Measurements from ENCODE around the gene METRN. TPM values are rescaled to one million over a fixed set of nuclear protein-coding genes. Genes with fewer than 3 reads are reported as not detected.

Gene METRN
- total RNA-seq, 4 donors from 2014 or later, result 56.5 to 143 (median 78.0) TPM

DNA sequence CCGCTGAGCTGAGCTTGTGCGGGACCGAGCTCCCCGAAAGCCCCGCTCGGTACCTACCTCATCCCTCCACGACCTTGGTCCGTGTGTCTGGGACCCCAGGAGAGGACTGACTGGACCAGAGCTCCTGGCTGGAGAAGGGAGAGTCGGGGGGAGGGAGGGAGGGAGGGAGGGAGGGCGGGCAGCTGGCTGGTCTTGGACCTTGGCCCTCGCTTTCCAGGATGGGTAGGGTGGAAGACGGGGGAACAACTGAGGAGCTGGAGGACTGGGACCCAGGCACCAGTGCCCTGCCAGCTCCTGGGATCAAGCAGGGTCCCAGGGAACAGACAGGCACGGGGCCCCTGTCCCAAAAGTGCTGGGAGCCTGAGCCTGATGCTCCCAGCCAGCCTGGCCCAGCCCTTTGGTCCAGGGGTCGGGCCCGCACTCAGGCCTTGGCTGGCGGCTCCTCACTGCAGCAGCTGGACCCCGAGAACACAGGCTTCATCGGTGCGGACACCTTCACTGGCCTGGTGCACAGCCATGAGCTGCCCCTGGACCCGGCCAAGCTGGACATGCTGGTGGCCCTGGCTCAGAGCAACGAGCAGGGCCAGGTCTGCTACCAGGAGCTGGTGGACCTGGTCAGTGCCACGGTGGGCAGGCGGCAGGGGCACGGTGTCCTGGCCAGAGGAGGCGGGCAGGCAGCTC, 38.9 kb upstream of the METRN start:
- H3K27me3 ChIP-seq, result peaks cover 0 to 5% (median 0%) of the 10 kb centered on the region in 4 donors
- peak overlapping the region; percentile 47 to 60 (median 48) for H3K4me3 ChIP-seq
- H3K27ac ChIP-seq (replicated peaks in 1 of 4), result peak overlapping the region in 3 of 4 donors; percentile 30 to 63 (median 49)
- intact Hi-C loops (cut with DNase I), result no loop called here
- whole genome bisulfite sequencing, result 23% methylated on average over 4 of the region's 25 CpGs
- no peaks in the 10 kb centered on the region for H3K9me3 ChIP-seq
- peaks cover 27 to 32% (median 30%) of the 10 kb centered on the region in 4 donors for H3K36me3 ChIP-seq
- TF ChIP-seq POLR2AphosphoS5 (IDR thresholded peaks at IDR 0.05), result no peak
- no peak for TF ChIP-seq POLR2A (IDR thresholded peaks at IDR 0.05; ENCODE audit: low read depth)
- TF ChIP-seq, protein P1, sequence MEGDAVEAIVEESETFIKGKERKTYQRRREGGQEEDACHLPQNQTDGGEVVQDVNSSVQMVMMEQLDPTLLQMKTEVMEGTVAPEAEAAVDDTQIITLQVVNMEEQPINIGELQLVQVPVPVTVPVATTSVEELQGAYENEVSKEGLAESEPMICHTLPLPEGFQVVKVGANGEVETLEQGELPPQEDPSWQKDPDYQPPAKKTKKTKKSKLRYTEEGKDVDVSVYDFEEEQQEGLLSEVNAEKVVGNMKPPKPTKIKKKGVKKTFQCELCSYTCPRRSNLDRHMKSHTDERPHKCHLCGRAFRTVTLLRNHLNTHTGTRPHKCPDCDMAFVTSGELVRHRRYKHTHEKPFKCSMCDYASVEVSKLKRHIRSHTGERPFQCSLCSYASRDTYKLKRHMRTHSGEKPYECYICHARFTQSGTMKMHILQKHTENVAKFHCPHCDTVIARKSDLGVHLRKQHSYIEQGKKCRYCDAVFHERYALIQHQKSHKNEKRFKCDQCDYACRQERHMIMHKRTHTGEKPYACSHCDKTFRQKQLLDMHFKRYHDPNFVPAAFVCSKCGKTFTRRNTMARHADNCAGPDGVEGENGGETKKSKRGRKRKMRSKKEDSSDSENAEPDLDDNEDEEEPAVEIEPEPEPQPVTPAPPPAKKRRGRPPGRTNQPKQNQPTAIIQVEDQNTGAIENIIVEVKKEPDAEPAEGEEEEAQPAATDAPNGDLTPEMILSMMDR (IDR thresholded peaks at IDR 0.05), result no peak
- TF ChIP-seq EP300 (IDR thresholded peaks at IDR 0.05), result no peak
- peaks cover 22 to 43% (median 34%) of the 10 kb centered on the region in 4 donors for H3K4me1 ChIP-seq
- DNase-seq (ENCODE audit: extremely low spot score), result no peak

DNA sequence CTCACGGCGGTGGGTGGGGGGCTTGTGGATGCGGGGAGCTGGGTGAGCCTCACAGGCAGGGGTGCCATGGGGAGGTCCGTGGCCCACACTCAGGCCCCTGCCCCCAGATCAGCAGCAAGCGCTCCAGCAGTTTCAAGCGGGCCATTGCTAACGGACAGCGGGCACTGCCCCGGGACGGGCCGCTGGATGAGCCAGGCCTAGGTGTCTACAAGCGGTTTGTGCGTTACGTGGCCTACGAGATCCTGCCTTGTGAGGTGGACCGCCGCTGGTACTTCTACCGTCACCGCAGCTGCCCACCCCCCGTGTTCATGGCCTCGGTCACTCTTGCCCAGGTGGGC, 38.4 kb upstream of the METRN start:
- H3K27me3 ChIP-seq, result peaks cover 0 to 5% (median 0%) of the 10 kb centered on the region in 4 donors
- DNase-seq (ENCODE audit: extremely low spot score), result no peak
- no peak overlapping the region for H3K27ac ChIP-seq (replicated peaks in 1 of 4)
- intact Hi-C loops (cut with DNase I), result no loop called here
- no peaks in the 10 kb centered on the region for H3K9me3 ChIP-seq
- TF ChIP-seq POLR2A (IDR thresholded peaks at IDR 0.05; ENCODE audit: low read depth) (no peak), EP300 (IDR thresholded peaks at IDR 0.05) (no peak), POLR2AphosphoS5 (IDR thresholded peaks at IDR 0.05) (no peak)
- TF ChIP-seq, protein P1 (IDR thresholded peaks at IDR 0.05), result no peak
- peaks cover 27 to 48% (median 39%) of the 10 kb centered on the region in 4 donors for H3K4me1 ChIP-seq
- WGBS, result 80% methylated on average over 2 of the region's 21 CpGs
- no peak overlapping the region for H3K4me3 ChIP-seq
- H3K36me3 ChIP-seq, result peaks cover 22 to 29% (median 29%) of the 10 kb centered on the region in 4 donors

DNA sequence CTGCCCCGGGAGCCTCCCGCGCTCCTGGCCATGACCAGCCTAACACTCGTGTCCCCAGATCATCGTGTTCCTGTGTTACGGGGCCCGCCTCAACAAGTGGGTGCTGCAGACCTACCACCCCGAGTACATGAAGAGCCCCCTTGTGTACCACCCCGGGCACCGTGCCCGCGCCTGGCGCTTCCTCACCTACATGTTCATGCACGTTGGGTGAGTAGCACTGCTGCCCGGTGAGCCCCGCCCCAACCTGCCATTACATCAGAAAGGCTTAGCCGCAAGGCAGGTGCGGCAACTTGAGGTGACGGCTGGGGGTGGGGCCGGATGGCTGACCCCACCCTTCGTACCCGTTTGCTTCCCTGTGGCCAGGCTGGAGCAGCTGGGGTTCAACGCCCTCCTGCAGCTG, 38.0 kb upstream of the METRN start:
- intact Hi-C loops (cut with DNase I), result no loop called here
- Histone ChIP-seq H3K27me3 (peaks cover 0 to 5% (median 0%) of the 10 kb centered on the region in 4 donors), H3K27ac (replicated peaks in 1 of 4) (no peak overlapping the region), H3K36me3 (peaks cover 22 to 29% (median 29%) of the 10 kb centered on the region in 4 donors), H3K4me1 (peaks cover 30 to 52% (median 43%) of the 10 kb centered on the region in 4 donors), H3K4me3 (no peak overlapping the region), H3K9me3 (no peaks in the 10 kb centered on the region)
- 80% methylated on average over 21 of the region's 23 CpGs for WGBS
- no peak for DNase-seq (ENCODE audit: extremely low spot score)
- TF ChIP-seq POLR2AphosphoS5 (IDR thresholded peaks at IDR 0.05), result no peak
- TF ChIP-seq EP300 (IDR thresholded peaks at IDR 0.05), result no peak
- no peak for TF ChIP-seq POLR2A (IDR thresholded peaks at IDR 0.05; ENCODE audit: low read depth)
- TF ChIP-seq, protein P1 (IDR thresholded peaks at IDR 0.05), result no peak

DNA sequence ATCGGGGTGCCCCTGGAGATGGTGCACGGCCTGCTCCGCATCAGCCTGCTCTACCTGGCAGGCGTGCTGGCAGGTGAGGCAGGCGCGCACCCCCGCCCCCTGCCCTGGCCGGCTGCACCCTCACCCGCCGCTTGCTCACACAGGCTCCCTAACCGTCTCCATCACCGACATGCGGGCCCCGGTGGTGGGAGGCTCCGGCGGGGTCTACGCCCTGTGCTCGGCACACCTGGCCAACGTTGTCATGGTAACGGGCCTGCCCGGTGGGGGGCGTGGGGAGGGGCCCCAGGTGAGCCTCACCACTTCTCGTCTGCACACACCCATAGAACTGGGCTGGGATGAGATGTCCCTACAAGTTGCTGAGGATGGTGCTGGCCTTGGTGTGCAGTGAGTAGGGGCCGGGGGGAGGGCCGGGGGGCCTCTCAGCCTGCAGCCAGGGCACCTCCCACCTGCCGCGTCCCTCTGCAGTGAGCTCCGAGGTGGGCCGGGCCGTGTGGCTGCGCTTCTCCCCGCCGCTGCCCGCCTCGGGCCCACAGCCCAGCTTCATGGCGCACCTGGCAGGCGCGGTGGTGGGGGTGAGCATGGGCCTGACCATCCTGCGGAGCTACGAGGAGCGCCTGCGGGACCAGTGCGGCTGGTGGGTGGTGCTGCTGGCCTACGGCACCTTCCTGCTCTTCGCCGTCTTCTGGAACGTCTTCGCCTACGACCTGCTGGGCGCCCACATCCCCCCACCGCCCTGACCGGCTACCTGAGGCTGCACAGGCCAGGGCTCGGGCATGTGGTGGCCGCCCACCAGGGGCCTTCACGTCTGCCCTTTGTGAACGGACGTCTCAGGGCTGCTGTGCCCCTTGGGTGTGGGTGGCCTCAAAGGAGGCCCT, 37.4 kb upstream of the METRN start:
- Histone ChIP-seq H3K9me3 (no peaks in the 10 kb centered on the region), H3K36me3 (peaks cover 22 to 29% (median 29%) of the 10 kb centered on the region in 4 donors), H3K4me1 (peaks cover 37 to 58% (median 50%) of the 10 kb centered on the region in 4 donors), H3K27ac (replicated peaks in 1 of 4) (no peak overlapping the region), H3K27me3 (peaks cover 0 to 5% (median 0%) of the 10 kb centered on the region in 4 donors), H3K4me3 (no peak overlapping the region)
- no peak for TF ChIP-seq EP300 (IDR thresholded peaks at IDR 0.05)
- TF ChIP-seq, protein P1 (IDR thresholded peaks at IDR 0.05), result no peak
- no peak for TF ChIP-seq POLR2A (IDR thresholded peaks at IDR 0.05; ENCODE audit: low read depth)
- no peak for TF ChIP-seq POLR2AphosphoS5 (IDR thresholded peaks at IDR 0.05)
- WGBS, result 65% methylated on average over 21 of the region's 57 CpGs
- no peak for DNase-seq (ENCODE audit: extremely low spot score)
- intact Hi-C loops (cut with DNase I), result no loop called here

Data from esophagus muscularis mucosa (tissue), 4 donors.